Adrenal gland (tissue), 12 donors: ENCODE data around the gene FZR1. TPM values are rescaled to one million over a fixed set of nuclear protein-coding genes. Genes with fewer than 3 reads are reported as not detected.

Source experiments
- DNase-seq, 7 donors: peaks; one replicate each; pipeline ENCODE4 v3.0.0-alpha.2; 2019 to 2020
- H3K27ac ChIP-seq, 5 donors: fragments of 200-600 bp; sonication (generic) in 4 of 5; 1 replicate in 3 of 5; 2 replicates in 2 of 5; pipeline versions ENCODE4 v1.5.1 to v1.8.0; 2016 to 2020; ENCODE audit warnings: mild to moderate bottlenecking in 1 of 5
- H3K27me3 ChIP-seq: fragments of 200-600 bp; 2 replicates; pipeline ENCODE4 v1.8.0; 2021
- H3K36me3 ChIP-seq, 2 donors: fragments of 200-600 bp; replicated peaks in 1 of 2; 1 replicate in 1 of 2; 2 replicates in 1 of 2; pipeline versions ENCODE4 v1.5.1 to v1.8.0; 2018 to 2022
- H3K4me1 ChIP-seq, 2 donors: fragments of 200-600 bp; replicated peaks in 1 of 2; 1 replicate in 1 of 2; 2 replicates in 1 of 2; pipeline versions ENCODE4 v1.5.1 to v1.8.0; 2018 to 2021
- H3K4me3 ChIP-seq, 4 donors: fragments of 200-600 bp; sonication (generic) in 3 of 4; one replicate each; pipeline ENCODE4 v1.5.1; 2016 to 2018
- H3K9me3 ChIP-seq, 3 donors: fragments of 200-600 bp; sonication (generic) in 1 of 3; replicated peaks in 1 of 3; 1 replicate in 2 of 3; 2 replicates in 1 of 3; pipeline versions ENCODE4 v1.5.1 to v1.8.0; 2016 to 2021
- POLR2A ChIP-seq, 2 donors: fragments of 450-650 bp; IDR thresholded peaks; one replicate each; pipeline ENCODE4 v1.6.1; 2017; ENCODE audit warnings: antibody characterized with exemption in 2 of 2, mild to moderate bottlenecking in 2 of 2, moderate library complexity in 1 of 2
- WGBS, 4 donors: extraction: QIAGEN DNeasy Blood & Tissue Kit in 2 of 4; methylation state at CpG; one replicate each; pipeline versions ENCODE4 v1.1.5 to v1.1.7; 2013 to 2017; 5-methylcytosine and 5-hydroxymethylcytosine counted together
- intact Hi-C, 2 donors: fragments of 100-400 bp; cut with DNase I; formaldehyde crosslinking; loops; one replicate each; pipeline versions ENCODE4 v1.14.1 to v1.15.0; 2022 to 2023
- polyA plus RNA-seq, 3 donors: library from polyadenylated mRNA; stranded (reverse); fragments of 200-250 nt in 2 of 3; fragments of 350-450 nt in 1 of 3; fragmentation: Illumina TruSeq in 1 of 3; extraction: RNeasy Lipid Tissue Mini Kit (QIAGEN cat#74804) in 1 of 3; gene quantifications; one replicate each; pipeline ENCODE4 v1.2.3, GENCODE V29; 2013 to 2014
- total RNA-seq, 9 donors: library from RNA; depleted of rRNA in 4 of 9; stranded (reverse); fragments of >200 nt in 4 of 9; fragments of 120-200 nt in 1 of 9; fragmentation: NEBNext Ultra II Directional in 1 of 9; extraction: Animal tissue kit (Norgen Biotek cat#: 25700) in 1 of 9; gene quantifications; one replicate each; pipeline versions ENCODE4 v1.1.0 to v1.2.4, GENCODE V29; 2013 to 2023
- TF ChIP-seq, protein P1 (sequence below), 6 experiments: fragments of 450-650 bp in 4 of 6; fragments of 200-600 bp in 2 of 6; sonication (generic) in 1 of 6; IDR thresholded peaks; 1 replicate in 5 of 6; 2 replicates in 1 of 6; pipeline versions ENCODE4 v1.5.1 to v1.8.0; 2016 to 2021; ENCODE audit warnings: antibody characterized with exemption in 6 of 6, mild to moderate bottlenecking in 2 of 6, moderate library complexity in 1 of 6
- donor health status: healthy with polysubstance abuse.
- donor health status: Bipolar disorder and iron deficiency.
- donor health status: DM: yes; HTN: yes; CAD: no.
- donor health status: DM: no; HTN: no; CAD: no.
- donor health status: DM: no; HTN: no; CAD: no.
- donor health status: DM: yes; HTN: yes; CAD: no.

FZR1 gene
- total and polyA plus RNA-seq, 12 donors, result 17.9 to 85.0 (median 38.0) TPM

- Histone ChIP-seq H3K36me3 (peaks cover 0 to 52% of the 10 kb centered on the region in 2 donors), H3K27ac (no peak overlapping the region), H3K4me1 (peaks cover 4 to 6% of the 10 kb centered on the region in 2 donors), H3K9me3 (no peaks in the 10 kb centered on the region), H3K4me3 (no peak overlapping the region), H3K27me3 (no peaks in the 10 kb centered on the region)
- DNase-seq, result no peak
- intact Hi-C loops, result no loop called here
- WGBS, 4 donors, result 92 to 96% (median 95%) methylated on average over 15 to 18 of the region's 18 CpGs
- TF ChIP-seq, protein P1, sequence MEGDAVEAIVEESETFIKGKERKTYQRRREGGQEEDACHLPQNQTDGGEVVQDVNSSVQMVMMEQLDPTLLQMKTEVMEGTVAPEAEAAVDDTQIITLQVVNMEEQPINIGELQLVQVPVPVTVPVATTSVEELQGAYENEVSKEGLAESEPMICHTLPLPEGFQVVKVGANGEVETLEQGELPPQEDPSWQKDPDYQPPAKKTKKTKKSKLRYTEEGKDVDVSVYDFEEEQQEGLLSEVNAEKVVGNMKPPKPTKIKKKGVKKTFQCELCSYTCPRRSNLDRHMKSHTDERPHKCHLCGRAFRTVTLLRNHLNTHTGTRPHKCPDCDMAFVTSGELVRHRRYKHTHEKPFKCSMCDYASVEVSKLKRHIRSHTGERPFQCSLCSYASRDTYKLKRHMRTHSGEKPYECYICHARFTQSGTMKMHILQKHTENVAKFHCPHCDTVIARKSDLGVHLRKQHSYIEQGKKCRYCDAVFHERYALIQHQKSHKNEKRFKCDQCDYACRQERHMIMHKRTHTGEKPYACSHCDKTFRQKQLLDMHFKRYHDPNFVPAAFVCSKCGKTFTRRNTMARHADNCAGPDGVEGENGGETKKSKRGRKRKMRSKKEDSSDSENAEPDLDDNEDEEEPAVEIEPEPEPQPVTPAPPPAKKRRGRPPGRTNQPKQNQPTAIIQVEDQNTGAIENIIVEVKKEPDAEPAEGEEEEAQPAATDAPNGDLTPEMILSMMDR (IDR thresholded peaks at IDR 0.05), result no peak
- no peak for TF ChIP-seq POLR2A (IDR thresholded peaks at IDR 0.05)
Measured at GRCh38 chr19:3494559-3494958, 11.6 kb upstream of the FZR1 start.

DNA sequence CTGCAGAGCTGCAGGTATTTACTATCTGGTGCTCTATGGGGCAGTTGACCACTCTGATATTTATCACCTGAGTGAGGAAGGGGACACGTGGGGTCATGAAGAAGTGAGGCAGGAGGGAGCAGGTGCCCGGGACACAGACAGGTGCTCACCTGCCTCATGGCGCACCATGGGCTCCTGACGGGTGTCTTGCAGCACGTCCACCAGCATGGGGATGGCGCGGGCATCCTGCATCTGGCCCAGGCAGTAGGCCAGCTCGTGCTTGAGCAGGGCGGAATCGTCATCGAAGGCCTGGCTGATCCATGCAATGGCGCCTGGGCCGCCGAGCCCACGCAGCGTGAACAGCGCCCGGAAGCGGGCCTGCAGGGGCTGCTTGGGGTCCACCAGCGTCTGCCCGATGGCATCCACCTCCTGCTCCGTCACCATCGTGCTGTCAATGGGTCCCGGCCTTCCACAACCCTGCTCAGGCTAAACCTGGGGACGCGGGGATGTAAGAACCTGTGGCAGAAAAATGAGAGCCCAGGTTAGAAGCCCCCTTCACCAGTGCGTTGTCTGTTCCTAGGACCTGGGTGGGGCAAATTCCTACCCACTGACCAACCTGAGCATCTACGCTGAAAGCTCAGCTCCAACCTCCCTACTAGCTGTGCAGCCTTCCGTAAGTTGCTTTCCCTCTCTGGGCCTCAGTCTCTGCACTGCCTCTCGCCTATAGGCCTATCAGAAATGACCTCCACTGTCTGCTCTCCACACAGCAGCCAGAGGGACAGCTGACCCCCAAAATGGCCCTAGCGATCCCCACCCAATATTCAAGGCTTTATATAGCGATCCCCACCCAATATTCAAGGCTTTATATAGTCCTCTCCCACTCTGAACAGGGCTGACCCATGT lies 9.5 kb upstream of the FZR1 start:
- no peak overlapping the region for H3K27ac ChIP-seq
- no peaks in the 10 kb centered on the region for H3K27me3 ChIP-seq
- DNase-seq, result no peak
- H3K36me3 ChIP-seq, result peaks cover 0 to 46% of the 10 kb centered on the region in 2 donors
- TF ChIP-seq, protein P1 (IDR thresholded peaks at IDR 0.05), result no peak
- TF ChIP-seq POLR2A (IDR thresholded peaks at IDR 0.05), result no peak
- H3K4me1 ChIP-seq, result peaks cover 8 to 15% of the 10 kb centered on the region in 2 donors
- 91 to 100% (median 96%) methylated on average over 11 to 32 of the region's 32 CpGs for WGBS, 4 donors
- H3K9me3 ChIP-seq, result no peaks in the 10 kb centered on the region
- no peak overlapping the region for H3K4me3 ChIP-seq
- intact Hi-C loops, result no loop called here

DNA sequence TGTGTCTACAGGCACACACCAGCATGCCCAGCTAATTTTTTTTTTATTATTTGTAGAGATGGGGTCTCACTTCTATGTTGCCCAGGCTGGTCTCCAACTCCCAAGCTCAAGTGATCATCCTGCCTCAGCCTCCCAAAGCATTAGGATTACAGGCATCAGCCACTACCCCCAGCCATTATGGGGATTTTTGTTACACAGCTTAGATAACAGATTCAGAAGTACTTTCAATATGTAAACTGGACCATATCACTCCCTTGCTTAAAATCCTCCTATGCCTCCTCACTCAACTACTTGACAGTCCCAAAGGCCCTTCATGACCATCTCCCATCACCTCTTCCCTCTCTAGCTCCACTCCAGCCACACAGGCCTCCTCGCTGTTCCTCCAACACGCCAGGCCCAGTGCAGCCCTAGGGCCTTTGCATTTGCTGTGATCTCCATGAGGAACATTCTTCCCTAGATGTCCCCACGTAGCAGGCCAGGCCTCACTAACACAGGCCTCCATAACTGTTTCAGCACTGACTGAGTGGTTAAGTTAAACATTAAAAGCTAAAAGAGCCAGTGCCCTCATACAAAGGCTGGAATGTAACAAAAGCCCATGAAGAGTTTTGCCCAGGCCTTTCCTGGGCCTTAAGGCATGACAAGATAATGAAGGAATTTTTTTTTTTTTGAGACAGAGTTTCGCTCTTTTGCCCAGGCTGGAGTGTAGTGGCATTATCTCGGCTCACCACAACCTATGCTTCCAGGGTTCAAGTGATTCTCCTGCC lies 8.2 kb upstream of the FZR1 start:
- 90 to 98% (median 97%) methylated on average over 5 of the region's 5 CpGs for WGBS, 4 donors
- Histone ChIP-seq H3K36me3 (peaks cover 0 to 33% of the 10 kb centered on the region in 2 donors), H3K27me3 (no peaks in the 10 kb centered on the region), H3K27ac (no peak overlapping the region), H3K9me3 (no peaks in the 10 kb centered on the region), H3K4me3 (no peak overlapping the region), H3K4me1 (peaks cover 8 to 19% of the 10 kb centered on the region in 2 donors)
- intact Hi-C loops, result no loop called here
- no peak for TF ChIP-seq POLR2A (IDR thresholded peaks at IDR 0.05)
- TF ChIP-seq, protein P1 (IDR thresholded peaks at IDR 0.05), result no peak
- DNase-seq, result no peak

DNA sequence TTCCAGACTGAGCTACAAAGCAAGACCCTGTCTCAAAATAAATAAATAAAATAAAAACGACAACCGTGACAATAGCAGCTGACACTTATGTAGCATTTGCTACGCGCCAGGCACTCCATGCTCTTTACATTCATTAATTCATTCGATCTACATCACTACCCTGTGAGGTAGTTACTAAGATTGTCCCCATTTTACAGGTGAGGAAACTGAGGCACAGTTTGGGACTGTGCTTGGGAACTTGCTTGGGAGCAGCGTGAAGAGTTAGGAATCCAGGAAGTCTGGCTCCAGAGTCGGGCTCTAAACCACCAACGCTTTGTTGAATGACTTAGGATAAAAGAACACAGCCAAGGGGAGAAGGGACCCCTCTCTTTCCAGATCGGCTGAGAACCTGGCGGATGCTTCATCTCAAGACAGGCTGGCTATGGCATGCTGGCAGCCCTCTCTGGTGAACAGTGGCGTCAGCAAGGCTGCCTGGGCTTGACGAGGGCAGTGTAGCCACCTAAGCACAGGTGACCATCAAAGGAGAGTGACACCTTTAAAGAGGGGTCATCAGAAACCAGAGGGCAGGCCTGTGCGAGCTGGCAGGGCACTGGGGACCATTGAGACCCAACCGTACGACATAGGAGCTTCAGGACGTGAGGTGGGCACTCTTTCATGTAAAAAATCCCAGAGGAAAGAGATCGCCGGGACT lies 6.2 kb upstream of the FZR1 start:
- TF ChIP-seq POLR2A (IDR thresholded peaks at IDR 0.05), result no peak
- TF ChIP-seq, protein P1 (IDR thresholded peaks at IDR 0.05), result no peak
- DNase-seq, result no peak
- intact Hi-C loops, result no loop called here
- Histone ChIP-seq H3K9me3 (no peaks in the 10 kb centered on the region), H3K4me3 (peak overlapping the region; percentile 17 to 82 (median 54)), H3K27me3 (no peaks in the 10 kb centered on the region), H3K27ac (peak overlapping the region in 4 of 5 donors; percentile 85 to 97 (median 94)), H3K36me3 (peaks cover 0 to 15% of the 10 kb centered on the region in 2 donors), H3K4me1 (peaks cover 14 to 25% of the 10 kb centered on the region in 2 donors)
- WGBS, 4 donors, result 22 to 28% (median 24%) methylated on average over 14 to 18 of the region's 18 CpGs
